Peyer's patch (tissue), 4 donors: Measurements from ENCODE around the gene RDH16.

Source experiments
- POLR2A ChIP-seq, 2 donors: fragments of 450-650 bp; IDR thresholded peaks; one replicate each; pipeline ENCODE4 v1.5.1; 2017; ENCODE audit warnings: antibody characterized with exemption in 2 of 2, mild to moderate bottlenecking in 2 of 2, moderate library complexity in 2 of 2
- TF ChIP-seq, protein P1 (sequence below), 6 experiments: fragments of 450-650 bp in 4 of 6; fragments of 200-600 bp in 2 of 6; sonication (generic) in 1 of 6; IDR thresholded peaks; one replicate each; pipeline ENCODE4 v1.5.1; 2017 to 2019; ENCODE audit warnings: antibody characterized with exemption in 6 of 6, mild to moderate bottlenecking in 3 of 6, moderate library complexity in 1 of 6

DNA sequence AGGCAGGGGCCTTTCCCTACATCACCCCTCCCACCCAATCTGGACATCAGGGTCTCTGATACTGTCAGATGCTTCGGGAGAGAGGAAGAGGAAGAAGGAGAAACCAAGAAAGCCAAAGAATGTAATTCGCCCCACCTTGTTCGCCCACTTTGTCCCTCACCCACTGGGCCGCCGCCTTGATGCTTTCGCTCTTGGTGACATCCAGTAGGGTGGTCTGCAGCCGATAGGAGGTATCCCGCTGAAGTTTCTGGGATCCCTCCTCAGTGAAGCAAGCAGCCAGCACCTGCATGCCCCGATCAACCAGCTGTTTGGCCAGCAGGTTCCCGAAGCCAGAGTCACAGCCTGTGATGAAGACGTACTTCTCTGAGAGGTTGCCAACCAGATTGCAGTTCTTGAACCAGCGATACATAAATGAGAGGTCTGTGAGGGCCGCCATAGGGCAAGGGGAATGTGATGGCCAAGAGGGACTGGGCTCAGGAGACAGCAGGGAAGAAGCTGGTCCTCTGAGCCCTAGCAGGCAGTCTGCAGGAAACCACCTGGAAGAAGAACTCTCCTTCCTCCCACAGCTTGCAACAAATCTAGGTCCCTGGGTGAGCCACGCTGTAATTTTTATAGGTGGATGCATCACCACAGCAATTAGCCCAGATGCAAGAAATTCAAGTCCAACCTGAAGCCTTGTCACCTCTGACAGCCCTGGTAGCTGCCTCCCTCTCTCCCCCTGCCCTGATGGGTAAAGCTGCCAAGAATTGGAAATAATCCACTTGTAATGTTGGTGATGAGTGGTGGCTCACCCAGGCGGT is 23.4 kb downstream of the RDH16 start, which contains the start of gene SDR9C7:
- TF ChIP-seq, protein P1, sequence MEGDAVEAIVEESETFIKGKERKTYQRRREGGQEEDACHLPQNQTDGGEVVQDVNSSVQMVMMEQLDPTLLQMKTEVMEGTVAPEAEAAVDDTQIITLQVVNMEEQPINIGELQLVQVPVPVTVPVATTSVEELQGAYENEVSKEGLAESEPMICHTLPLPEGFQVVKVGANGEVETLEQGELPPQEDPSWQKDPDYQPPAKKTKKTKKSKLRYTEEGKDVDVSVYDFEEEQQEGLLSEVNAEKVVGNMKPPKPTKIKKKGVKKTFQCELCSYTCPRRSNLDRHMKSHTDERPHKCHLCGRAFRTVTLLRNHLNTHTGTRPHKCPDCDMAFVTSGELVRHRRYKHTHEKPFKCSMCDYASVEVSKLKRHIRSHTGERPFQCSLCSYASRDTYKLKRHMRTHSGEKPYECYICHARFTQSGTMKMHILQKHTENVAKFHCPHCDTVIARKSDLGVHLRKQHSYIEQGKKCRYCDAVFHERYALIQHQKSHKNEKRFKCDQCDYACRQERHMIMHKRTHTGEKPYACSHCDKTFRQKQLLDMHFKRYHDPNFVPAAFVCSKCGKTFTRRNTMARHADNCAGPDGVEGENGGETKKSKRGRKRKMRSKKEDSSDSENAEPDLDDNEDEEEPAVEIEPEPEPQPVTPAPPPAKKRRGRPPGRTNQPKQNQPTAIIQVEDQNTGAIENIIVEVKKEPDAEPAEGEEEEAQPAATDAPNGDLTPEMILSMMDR (IDR thresholded peaks at IDR 0.05) = no peak
- TF ChIP-seq POLR2A (IDR thresholded peaks at IDR 0.05) = no peak
